Measurements from ENCODE around the gene ARR3.

ARR3 gene

GRCh38 chrX:70268034-70268433, at the start of gene ARR3:
Gene ARR3 (plus strand): TSS chrX:70268334. CDS start chrX:70269386, 1,052 bp downstream.
- DNase-seq (ENCODE audit: insufficient read length, low spot score) (no peak), FAIRE-seq (no peak)
- TF ChIP-seq CTCF (IDR thresholded peaks at IDR 0.05; ENCODE audit: insufficient read depth, missing control alignments) = no peak

GRCh38 chrX:70219938-70220764, 48.0 kb upstream of the ARR3 start:
- FAIRE-seq = no peak
- no peak for TF ChIP-seq CTCF (IDR thresholded peaks at IDR 0.05; ENCODE audit: insufficient read depth, missing control alignments)
- DNase-seq (ENCODE audit: insufficient read length, low spot score) = no peak

- no peak for FAIRE-seq
- no peak for TF ChIP-seq CTCF (IDR thresholded peaks at IDR 0.05; ENCODE audit: insufficient read depth, missing control alignments)
- DNase-seq (ENCODE audit: insufficient read length, low spot score) = no peak
Observed at GRCh38 chrX:70226048-70226447, 42.1 kb upstream of the ARR3 start.

GRCh38 chrX:70226687-70227086, 41.4 kb upstream of the ARR3 start:
- FAIRE-seq = no peak
- no peak for DNase-seq (ENCODE audit: insufficient read length, low spot score)
- no peak for TF ChIP-seq CTCF (IDR thresholded peaks at IDR 0.05; ENCODE audit: insufficient read depth, missing control alignments)

DNA sequence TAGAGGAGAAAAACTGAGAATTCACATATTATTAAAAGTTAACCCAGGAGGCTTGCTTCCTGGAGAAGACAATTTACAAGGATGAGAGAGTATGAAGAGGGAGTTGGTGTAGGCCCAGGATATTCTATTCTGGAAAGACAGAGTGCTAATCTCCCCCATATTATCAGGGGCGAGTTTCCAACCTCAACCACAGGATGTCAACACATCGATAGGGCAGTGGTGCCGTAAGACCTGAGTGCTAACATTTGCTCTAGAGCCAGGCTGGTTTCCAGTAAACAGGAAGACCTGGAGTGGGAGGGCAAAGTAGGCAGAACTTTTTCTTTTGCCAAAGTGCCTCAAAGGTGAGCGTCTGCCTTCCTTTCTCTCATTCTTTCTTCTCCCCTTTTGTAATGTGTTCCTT, 36.5 kb upstream of the ARR3 start:
- FAIRE-seq (no peak), DNase-seq (ENCODE audit: insufficient read length, low spot score) (no peak)
- no peak for TF ChIP-seq CTCF (IDR thresholded peaks at IDR 0.05; ENCODE audit: insufficient read depth, missing control alignments)

GRCh38 chrX:70234355-70234754, 33.8 kb upstream of the ARR3 start, which contains the start of gene AWAT1:
Gene AWAT1 (plus strand): TSS chrX:70234655. CDS start chrX:70234696, 41 bp downstream.
- no peak for TF ChIP-seq CTCF (IDR thresholded peaks at IDR 0.05; ENCODE audit: insufficient read depth, missing control alignments)
- DNase-seq (ENCODE audit: insufficient read length, low spot score) = no peak
- FAIRE-seq = no peak

- FAIRE-seq = no peak
- no peak for TF ChIP-seq CTCF (IDR thresholded peaks at IDR 0.05; ENCODE audit: insufficient read depth, missing control alignments)
- DNase-seq (ENCODE audit: insufficient read length, low spot score) = no peak
Observed at GRCh38 chrX:70240751-70241150, 27.4 kb upstream of the ARR3 start.
